K562 (cell line): Measurements from ENCODE around the gene NUDCD3. TPM values are rescaled to one million over a fixed set of nuclear protein-coding genes. Genes with fewer than 3 reads are reported as not detected.

Source experiments
- C11orf30 ChIP-seq: fragments of 450-650 bp; IDR thresholded peaks from 2 replicates; pipeline ENCODE4 v1.6.1; 2016; ENCODE audit warnings: low read depth, mild to moderate bottlenecking
- CHD7 ChIP-seq: fragments of 200-600 bp; sonication (generic); IDR thresholded peaks from one replicate; pipeline ENCODE4 v1.6.1; 2012; ENCODE audit warnings: mild to moderate bottlenecking, low read depth, low read length, inconsistent platforms
- CTCF ChIP-seq, 3 experiments: IDR thresholded peaks in 2 of 3; conservative IDR thresholded peaks in 1 of 3; 2 replicates each; pipeline ENCODE4 v1.5.1; 2011 to 2012; ENCODE audit warnings: low read length in 3 of 3, mild to moderate bottlenecking in 3 of 3, control low read depth in 2 of 3, improper control_type of control experiment in 1 of 3, inconsistent platforms in 1 of 3, low read depth in 1 of 3, mixed read lengths in 1 of 3, moderate library complexity in 1 of 3; ENCODE audit not compliant: insufficient read depth in 2 of 3
- ERF ChIP-seq: fragments of 450-650 bp; formaldehyde crosslinking; IDR thresholded peaks from 2 replicates; pipeline ENCODE4 v1.4.0; 2020; ENCODE audit warnings: mild to moderate bottlenecking, mixed read lengths
- HNRNPL ChIP-seq: fragments of 200-400 bp; formaldehyde crosslinking; IDR thresholded peaks from 2 replicates; pipeline ENCODE4 v1.6.1; 2017; ENCODE audit warnings: low read depth, mild to moderate bottlenecking, low read length
- KDM2B ChIP-seq: fragments of 250-450 bp; sonication (Bioruptor Pico); IDR thresholded peaks from 2 replicates; pipeline ENCODE4 v1.8.0; 2021; ENCODE audit warnings: mild to moderate bottlenecking, moderate library complexity
- MYC ChIP-seq, 2 experiments: fragments of 250-450 bp in 1 of 2; sonication (Bioruptor Pico) in 1 of 2; IDR thresholded peaks; 2 replicates each; pipeline versions ENCODE4 v1.5.1 to v1.6.1; 2012 to 2021; ENCODE audit warnings: low read depth in 2 of 2, borderline replicate concordance in 1 of 2, improper control_type of control experiment in 1 of 2, low read length in 1 of 2, mild to moderate bottlenecking in 1 of 2, moderate library complexity in 1 of 2
- RNF2 ChIP-seq: sonication (generic); IDR thresholded peaks from 2 replicates; pipeline ENCODE4 v1.6.1; 2016
- SP2 ChIP-seq: IDR thresholded peaks from 2 replicates; pipeline ENCODE4 v1.6.1; 2011; ENCODE audit warnings: mild to moderate bottlenecking, low read depth, low read length, moderate library complexity; ENCODE audit not compliant: poor library complexity, severe bottlenecking; ENCODE audit errors: extremely low read depth
- TCF7L2 ChIP-seq: fragments of 150-350 bp; IDR thresholded peaks from 2 replicates; pipeline ENCODE4 v1.6.1; 2016; ENCODE audit warnings: low read depth, mild to moderate bottlenecking, low read length, moderate library complexity
- U2AF1 ChIP-seq: fragments of 200-400 bp; formaldehyde crosslinking; optimal IDR thresholded peaks from 2 replicates; pipeline ENCODE3; 2017; ENCODE audit warnings: mild to moderate bottlenecking, low read depth, low read length, moderate library complexity
- WHSC1 ChIP-seq: IDR thresholded peaks from one replicate; pipeline ENCODE4 v1.6.1; 2012; ENCODE audit warnings: low read length, control low read depth, inconsistent platforms
- YBX1 ChIP-seq: fragments of 450-650 bp; IDR thresholded peaks from 2 replicates; pipeline ENCODE4 v1.7.1; 2016; ENCODE audit warnings: mild to moderate bottlenecking
- ZNF311 ChIP-seq: fragments of 250-450 bp; sonication (Bioruptor Pico); IDR thresholded peaks from 2 replicates; pipeline ENCODE4 v1.4.0; 2020; ENCODE audit warnings: mild to moderate bottlenecking, moderate library complexity
- polyA plus RNA-seq, 8 experiments: library from polyadenylated mRNA; depleted of rRNA in 4 of 8; stranded (reverse) in 5 of 8; unstranded in 3 of 8; fragments of >200 nt; fragmentation: Nextera tagmentation in 2 of 8; fragmentation: Illumina TruSeq in 1 of 8; extraction: Ambion mirVana in 2 of 8; extraction: Trizol in 1 of 8; gene quantifications; 2 replicates each; pipeline versions ENCODE4 v1.2.1 to v1.2.3, GENCODE V29; 2011 to 2014; ENCODE audit warnings: inconsistent platforms in 1 of 8, missing spikeins in 1 of 8
- total RNA-seq, 7 experiments: library from RNA; depleted of rRNA in 6 of 7; stranded (reverse); fragments of >200 nt in 6 of 7; fragmentation: Illumina TruSeq in 2 of 7; extraction: Trizol in 2 of 7; gene quantifications; 2 replicates each; pipeline versions ENCODE4 v1.2.1 to v1.2.3, GENCODE V29; 2011 to 2021; ENCODE audit warnings: low replicate concordance in 1 of 7

Gene NUDCD3
- total and polyA plus RNA-seq, 9 of the 15 experiments (the other 6 are each of a cell fraction or from before 2014, with no cell fraction given), result 24.8 to 64.2 (median 42.6) TPM

GRCh38 chr7:44348851-44349781 lies 141.3 kb downstream of the NUDCD3 start (continued):
- TF ChIP-seq ZNF311 (no peak), RNF2 (no peak), SP2 (no peak), C11orf30 (peak; percentile 47), YBX1 (no peak), TCF7L2 (no peak), HNRNPL (no peak), U2AF1 (no peak), CTCF (IDR thresholded peaks at IDR 0.05 in 2 of 3, conservative IDR thresholded peaks at IDR 0.05 in 1 of 3; ENCODE audit: insufficient read depth in 2 of 3, low read depth in 1 of 3, low read length in 3 of 3) (peak; percentile 22 to 26 (median 26); a peak in 3 of 6 replicates), WHSC1 (no peak), ERF (CRISPR knock-in tag) (no peak), KDM2B (no peak), MYC (IDR thresholded peaks at IDR 0.05; ENCODE audit: low read depth, low read length) (no peak), MYC (CRISPR knock-in tag; IDR thresholded peaks at IDR 0.05; ENCODE audit: borderline replicate concordance, low read depth) (no peak), CHD7 (no peak)
